WTC11 (cell line): ENCODE results near the gene ADAT3. TPM values are rescaled to one million over a fixed set of nuclear protein-coding genes. Genes with fewer than 3 reads are reported as not detected.

Source experiments
- ATAC-seq: fragments of 200-7000 bp; cut with Tn5 transposase; 2 replicates; pipeline ENCODE4 v1.10.0; 2021; ENCODE audit warnings: mild to moderate bottlenecking, moderate library complexity
- CTCF ChIA-PET: fragments of 300-600 bp; sonication (Branson Sonifier 250); formaldehyde crosslinking; loops from one replicate; lab custom pipeline; 2021; ENCODE audit warnings: antibody characterized with exemption; lab: Charles Lee
- POLR2A ChIA-PET: fragments of 350-600 bp; sonication (Branson Sonifier 250); formaldehyde crosslinking; loops from one replicate; lab custom pipeline; 2021; ENCODE audit warnings: antibody characterized with exemption; lab: Charles Lee
- DNase-seq: peaks from one replicate; pipeline ENCODE4 v3.0.0; 2021; ENCODE audit warnings: low spot score
- H3K27ac Mint-ChIP-seq: 2 replicates; pipeline ENCODE4 v1.8.0; 2021; ENCODE audit warnings: mixed read lengths
- H3K27me3 Mint-ChIP-seq: 2 replicates; pipeline ENCODE4 v1.8.0; 2021; ENCODE audit warnings: low read depth, mild to moderate bottlenecking, moderate library complexity, mixed read lengths
- H3K36me3 Mint-ChIP-seq: 2 replicates; pipeline ENCODE4 v1.8.0; 2021; ENCODE audit warnings: mixed read lengths
- H3K4me1 Mint-ChIP-seq: 2 replicates; pipeline ENCODE4 v1.8.0; 2022; ENCODE audit warnings: mixed read lengths
- H3K4me3 Mint-ChIP-seq: 2 replicates; pipeline ENCODE4 v1.8.0; 2021; ENCODE audit warnings: mild to moderate bottlenecking, moderate library complexity, mixed read lengths
- H3K9me3 Mint-ChIP-seq: 2 replicates; pipeline ENCODE4 v1.8.0; 2021; ENCODE audit warnings: mixed read lengths
- ARID4B ChIP-seq: sonication (generic); formaldehyde crosslinking; IDR thresholded peaks from 2 replicates; pipeline ENCODE4 v1.8.0; 2023; ENCODE audit warnings: missing genetic modification reagents, mild to moderate bottlenecking, borderline replicate concordance
- NR2C2 ChIP-seq: sonication (generic); formaldehyde crosslinking; IDR thresholded peaks from 2 replicates; pipeline ENCODE4 v1.8.0; 2022; ENCODE audit warnings: mild to moderate bottlenecking, missing genetic modification reagents
- SMAD3 ChIP-seq: sonication (generic); formaldehyde crosslinking; IDR thresholded peaks from 2 replicates; pipeline ENCODE4 v1.8.0; 2022; ENCODE audit warnings: missing genetic modification reagents, mild to moderate bottlenecking, borderline replicate concordance
- ZNF532 ChIP-seq: fragments of 250-450 bp; sonication (Bioruptor Pico); IDR thresholded peaks from 2 replicates; pipeline ENCODE4 v1.9.0; 2021; ENCODE audit warnings: mild to moderate bottlenecking, borderline replicate concordance
- total RNA-seq: library from RNA; stranded (reverse); gene quantifications from 3 replicates; pipeline ENCODE4 v1.2.3, GENCODE V29; 2021
- TF ChIP-seq, protein P1 (sequence below): sonication (generic); formaldehyde crosslinking; IDR thresholded peaks from 2 replicates; pipeline ENCODE4 v1.8.1; 2023; ENCODE audit warnings: mild to moderate bottlenecking, moderate library complexity, missing genetic modification reagents

The ADAT3 gene
- total RNA-seq, 1 experiment from 2014 or later, result 20.3 TPM

DNA sequence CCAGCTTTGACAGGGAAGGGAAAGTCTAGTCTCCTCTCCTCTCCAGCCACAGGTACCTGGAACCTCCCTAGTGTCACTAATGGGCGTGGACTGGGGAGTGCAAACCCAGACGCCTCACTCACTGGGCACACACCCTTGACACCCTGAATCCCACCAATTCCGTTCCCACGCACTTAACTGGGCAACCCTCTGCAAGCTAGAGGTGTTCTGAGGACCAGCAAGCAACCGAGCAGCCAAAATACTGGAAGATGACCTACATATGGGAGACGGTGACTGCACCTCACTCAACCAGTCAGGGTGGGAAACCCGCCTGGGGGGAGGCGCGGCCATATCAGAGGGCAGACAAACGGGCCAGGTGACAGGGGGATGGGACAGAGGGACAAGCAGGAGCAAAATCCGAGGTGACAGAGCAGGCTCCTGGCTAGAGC lies 20.9 kb upstream of the ADAT3 start (continued):
- no peak for TF ChIP-seq ZNF532 (CRISPR knock-in tag)

GRCh38 chr19:1884719-1885334 lies 20.4 kb upstream of the ADAT3 start:
- CTCF ChIA-PET, result interaction anchor here (0.7 to 2.8 kb wide), 8 partner anchors 8 to 157 kb away, joined by 3 to 14 read pairs (median 4); no protein-coding TSS in a partner anchor

More at GRCh38 chr19:1884719-1885334, 20.4 kb upstream of the ADAT3 start:
- Mint-ChIP-seq H3K4me3 (peak overlapping the region; percentile 98), H3K36me3 (no peaks in the 10 kb centered on the region), H3K4me1 (peaks cover 27% of the 10 kb centered on the region), H3K9me3 (no peaks in the 10 kb centered on the region), H3K27me3 (peaks cover 2% of the 10 kb centered on the region; the same call in 1 of the 2 replicates), H3K27ac (peak overlapping the region; percentile 91)
- TF ChIP-seq, protein P1, sequence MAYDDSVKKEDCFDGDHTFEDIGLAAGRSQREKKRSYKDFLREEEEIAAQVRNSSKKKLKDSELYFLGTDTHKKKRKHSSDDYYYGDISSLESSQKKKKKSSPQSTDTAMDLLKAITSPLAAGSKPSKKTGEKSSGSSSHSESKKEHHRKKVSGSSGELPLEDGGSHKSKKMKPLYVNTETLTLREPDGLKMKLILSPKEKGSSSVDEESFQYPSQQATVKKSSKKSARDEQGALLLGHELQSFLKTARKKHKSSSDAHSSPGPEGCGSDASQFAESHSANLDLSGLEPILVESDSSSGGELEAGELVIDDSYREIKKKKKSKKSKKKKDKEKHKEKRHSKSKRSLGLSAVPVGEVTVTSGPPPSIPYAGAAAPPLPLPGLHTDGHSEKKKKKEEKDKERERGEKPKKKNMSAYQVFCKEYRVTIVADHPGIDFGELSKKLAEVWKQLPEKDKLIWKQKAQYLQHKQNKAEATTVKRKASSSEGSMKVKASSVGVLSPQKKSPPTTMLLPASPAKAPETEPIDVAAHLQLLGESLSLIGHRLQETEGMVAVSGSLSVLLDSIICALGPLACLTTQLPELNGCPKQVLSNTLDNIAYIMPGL (CRISPR knock-in tag), result 0 out of 2 replicates have a peak, but pooled peaks have one; percentile 12
- no peak for TF ChIP-seq SMAD3
- TF ChIP-seq ARID4B (CRISPR knock-in tag), result peak; percentile 17; the same call in 1 of the 2 replicates
- no peak for TF ChIP-seq NR2C2 (CRISPR knock-in tag)
- DNase-seq, result no peak
- peak; percentile 12 for ATAC-seq
- POLR2A ChIA-PET, result interaction anchor here (1.1 kb wide), 2 partner anchors 9 to 10 kb away, joined by 4 to 5 read pairs; no protein-coding TSS in a partner anchor
